ENCODE data around the gene FABP3.

The FABP3 gene

GRCh38 chr1:31409946-31410858, 37.3 kb upstream of the FABP3 start:
- ATAC-seq (replicated peaks) (no peak), DNase-seq (no peak)
- Mint-ChIP-seq H3K4me1 (ENCODE audit: low read depth in 2 of 2) (peaks cover 5 to 10% of the 10 kb centered on the region in 2 donors), H3K27ac (no peak overlapping the region), H3K4me3 (no peak overlapping the region), H3K36me3 (ENCODE audit: insufficient read depth) (no peaks in the 10 kb centered on the region), H3K27me3 (peaks cover 58 to 81% of the 10 kb centered on the region in 2 donors), H3K9me3 (no peaks in the 10 kb centered on the region)

GRCh38 chr1:31408788-31409318, 36.0 kb upstream of the FABP3 start:
- DNase-seq (no peak), ATAC-seq (replicated peaks) (no peak)
- Mint-ChIP-seq H3K4me1 (ENCODE audit: low read depth in 2 of 2) (peaks cover 4 to 7% of the 10 kb centered on the region in 2 donors), H3K9me3 (no peaks in the 10 kb centered on the region), H3K4me3 (no peak overlapping the region), H3K27me3 (peaks cover 54 to 77% of the 10 kb centered on the region in 2 donors), H3K36me3 (ENCODE audit: insufficient read depth) (no peaks in the 10 kb centered on the region), H3K27ac (no peak overlapping the region)

GRCh38 chr1:31407029-31407626, 34.3 kb upstream of the FABP3 start:
- H3K4me1 Mint-ChIP-seq (ENCODE audit: low read depth in 2 of 2) = peaks cover 0 to under 1% of the 10 kb centered on the region in 2 donors
- no peak for DNase-seq

GRCh38 chr1:31405578-31406245, 32.8 kb upstream of the FABP3 start:
- H3K4me3 Mint-ChIP-seq = no peak overlapping the region
- DNase-seq (no peak), ATAC-seq (replicated peaks) (no peak)
- no peak overlapping the region for H3K27ac Mint-ChIP-seq
- no peaks in the 10 kb centered on the region for H3K4me1 Mint-ChIP-seq (ENCODE audit: low read depth in 2 of 2)
- no peaks in the 10 kb centered on the region for H3K9me3 Mint-ChIP-seq
- H3K27me3 Mint-ChIP-seq = peaks cover 35 to 64% of the 10 kb centered on the region in 2 donors
- H3K36me3 Mint-ChIP-seq (ENCODE audit: insufficient read depth) = no peaks in the 10 kb centered on the region

More at GRCh38 chr1:31407029-31407626, 34.3 kb upstream of the FABP3 start:
- no peaks in the 10 kb centered on the region for H3K36me3 Mint-ChIP-seq (ENCODE audit: insufficient read depth)
- no peaks in the 10 kb centered on the region for H3K9me3 Mint-ChIP-seq
- ATAC-seq (replicated peaks) = no peak
- H3K4me3 Mint-ChIP-seq = no peak overlapping the region
- no peak overlapping the region for H3K27ac Mint-ChIP-seq
- H3K27me3 Mint-ChIP-seq = peaks cover 47 to 79% of the 10 kb centered on the region in 2 donors

- ATAC-seq (replicated peaks) = no peak
- no peak for DNase-seq
- no peak overlapping the region for H3K4me3 Mint-ChIP-seq
- peaks cover 11 to 38% of the 10 kb centered on the region in 2 donors for H3K27me3 Mint-ChIP-seq
- no peaks in the 10 kb centered on the region for H3K9me3 Mint-ChIP-seq
- H3K27ac Mint-ChIP-seq = no peak overlapping the region
- no peaks in the 10 kb centered on the region for H3K4me1 Mint-ChIP-seq (ENCODE audit: low read depth in 2 of 2)
- no peaks in the 10 kb centered on the region for H3K36me3 Mint-ChIP-seq (ENCODE audit: insufficient read depth)
Measured at GRCh38 chr1:31401241-31401640, 28.4 kb upstream of the FABP3 start.

- H3K27ac Mint-ChIP-seq = no peak overlapping the region
- DNase-seq (no peak), ATAC-seq (replicated peaks) (no peak)
- H3K4me1 Mint-ChIP-seq (ENCODE audit: low read depth in 2 of 2) = peaks cover 0 to under 1% of the 10 kb centered on the region in 2 donors
- H3K4me3 Mint-ChIP-seq = no peak overlapping the region
- H3K27me3 Mint-ChIP-seq = peaks cover 11 to 36% of the 10 kb centered on the region in 2 donors
- no peaks in the 10 kb centered on the region for H3K9me3 Mint-ChIP-seq
- no peaks in the 10 kb centered on the region for H3K36me3 Mint-ChIP-seq (ENCODE audit: insufficient read depth)
Measured at GRCh38 chr1:31400393-31400792, 27.5 kb upstream of the FABP3 start.

- no peaks in the 10 kb centered on the region for H3K9me3 Mint-ChIP-seq
- DNase-seq (no peak), ATAC-seq (replicated peaks) (no peak)
- H3K27me3 Mint-ChIP-seq = peaks cover 8 to 31% of the 10 kb centered on the region in 2 donors
- H3K4me3 Mint-ChIP-seq = no peak overlapping the region
- H3K27ac Mint-ChIP-seq = no peak overlapping the region
- H3K4me1 Mint-ChIP-seq (ENCODE audit: low read depth in 2 of 2) = peaks cover 0 to 5% of the 10 kb centered on the region in 2 donors
- H3K36me3 Mint-ChIP-seq (ENCODE audit: insufficient read depth) = no peaks in the 10 kb centered on the region
Measured at GRCh38 chr1:31399976-31400375, 27.1 kb upstream of the FABP3 start.

GRCh38 chr1:31398246-31398645, 25.4 kb upstream of the FABP3 start:
- no peaks in the 10 kb centered on the region for H3K36me3 Mint-ChIP-seq (ENCODE audit: insufficient read depth)
- peaks cover 0 to 18% of the 10 kb centered on the region in 2 donors for H3K27me3 Mint-ChIP-seq
- DNase-seq (no peak), ATAC-seq (replicated peaks) (no peak)
- peaks cover 0 to 12% of the 10 kb centered on the region in 2 donors for H3K4me1 Mint-ChIP-seq (ENCODE audit: low read depth in 2 of 2)
- H3K4me3 Mint-ChIP-seq = no peak overlapping the region
- no peaks in the 10 kb centered on the region for H3K9me3 Mint-ChIP-seq
- H3K27ac Mint-ChIP-seq = no peak overlapping the region

GRCh38 chr1:31397360-31398095, 24.7 kb upstream of the FABP3 start:
- H3K4me1 Mint-ChIP-seq (ENCODE audit: low read depth in 2 of 2) = peaks cover 0 to 12% of the 10 kb centered on the region in 2 donors
- ATAC-seq (replicated peaks) = no peak
- H3K36me3 Mint-ChIP-seq (ENCODE audit: insufficient read depth) = no peaks in the 10 kb centered on the region
- H3K9me3 Mint-ChIP-seq = no peaks in the 10 kb centered on the region
- peaks cover 5 to 16% of the 10 kb centered on the region in 2 donors for H3K27me3 Mint-ChIP-seq
- no peak overlapping the region for H3K27ac Mint-ChIP-seq
- DNase-seq = no peak
- H3K4me3 Mint-ChIP-seq = no peak overlapping the region

- H3K4me1 Mint-ChIP-seq (ENCODE audit: low read depth in 2 of 2) = peaks cover 0 to 12% of the 10 kb centered on the region in 2 donors
- peaks cover 9 to 20% of the 10 kb centered on the region in 2 donors for H3K27me3 Mint-ChIP-seq
- no peak overlapping the region for H3K4me3 Mint-ChIP-seq
- H3K9me3 Mint-ChIP-seq = no peaks in the 10 kb centered on the region
- H3K27ac Mint-ChIP-seq = no peak overlapping the region
- DNase-seq (no peak), ATAC-seq (replicated peaks) (no peak)
- H3K36me3 Mint-ChIP-seq (ENCODE audit: insufficient read depth) = no peaks in the 10 kb centered on the region
Measured at GRCh38 chr1:31396633-31397351, 23.9 kb upstream of the FABP3 start.

GRCh38 chr1:31394584-31395193, 21.8 kb upstream of the FABP3 start:
- Mint-ChIP-seq H3K27ac (peak overlapping the region; percentile 49 to 64), H3K4me3 (peak overlapping the region; percentile 81), H3K9me3 (no peaks in the 10 kb centered on the region), H3K4me1 (ENCODE audit: low read depth in 2 of 2) (peaks cover 0 to 12% of the 10 kb centered on the region in 2 donors), H3K36me3 (ENCODE audit: insufficient read depth) (no peaks in the 10 kb centered on the region), H3K27me3 (peaks cover 9 to 20% of the 10 kb centered on the region in 2 donors)
- peak; percentile 73 to 77 (median 74) for DNase-seq
- ATAC-seq (replicated peaks) = peak; percentile 96

- Mint-ChIP-seq H3K9me3 (no peaks in the 10 kb centered on the region), H3K27me3 (peaks cover 9 to 24% of the 10 kb centered on the region in 2 donors), H3K4me3 (no peak overlapping the region), H3K27ac (no peak overlapping the region), H3K36me3 (ENCODE audit: insufficient read depth) (no peaks in the 10 kb centered on the region), H3K4me1 (ENCODE audit: low read depth in 2 of 2) (peaks cover 0 to 12% of the 10 kb centered on the region in 2 donors)
- DNase-seq = no peak
- no peak for ATAC-seq (replicated peaks)
Measured at GRCh38 chr1:31393463-31393862, 20.6 kb upstream of the FABP3 start.
